Urinary bladder (tissue), 2 donors: ENCODE measurements around the gene TSPAN12. TPM values are rescaled to one million over a fixed set of nuclear protein-coding genes. Genes with fewer than 3 reads are reported as not detected.

Experiments
- polyA plus RNA-seq: library from polyadenylated mRNA; stranded (reverse); fragments of 200-250 nt; gene quantifications from one replicate; pipeline ENCODE4 v1.2.3, GENCODE V29; 2013
- total RNA-seq: library from RNA; depleted of rRNA; stranded (reverse); fragments of >200 nt; gene quantifications from one replicate; pipeline ENCODE4 v1.2.3, GENCODE V29; 2014
- donor health status: healthy.

TSPAN12 gene
- total and polyA plus RNA-seq, 2 donors = 13.8 to 29.4 TPM

Other genes with a start within 250 kb of the TSPAN12 start
- gene ING3, start 92.6 kb upstream of the TSPAN12 start, total RNA-seq = 38.2 TPM
- gene ING3, start 92.6 kb upstream of the TSPAN12 start, polyA plus RNA-seq = 11.3 TPM
- gene CPED1, start 130.6 kb upstream of the TSPAN12 start, total RNA-seq = 78.4 TPM
- 33.4 TPM for gene CPED1, start 130.6 kb upstream of the TSPAN12 start, polyA plus RNA-seq